ENCODE data around the gene RCSD1.
"Not testable (repeated sequence)": the region's sequence is repeated elsewhere in the genome, so short reads cannot be mapped to it uniquely, and the experiment has no call there.

RCSD1 gene

DNA sequence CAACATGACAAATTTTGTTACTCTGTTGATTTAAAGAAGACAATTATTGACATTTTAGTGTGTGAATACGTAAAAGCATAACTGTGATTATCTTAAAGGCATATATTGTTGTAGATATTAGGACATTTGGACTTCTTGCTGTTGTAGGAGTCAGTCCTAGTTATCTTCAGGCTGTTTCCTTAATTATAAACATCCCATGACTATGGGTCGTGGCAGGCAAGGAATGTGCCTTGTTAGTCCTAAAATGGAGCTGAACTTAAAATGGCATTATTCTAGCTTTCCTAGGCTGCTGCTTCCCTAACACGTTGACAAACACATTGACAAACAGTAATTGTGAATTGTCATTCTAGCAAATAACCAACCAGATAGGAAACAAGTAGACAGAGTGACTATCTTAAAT lies 87.3 kb downstream of the RCSD1 start:
- no peak for DNase-seq (ENCODE audit: extremely low spot score)

DNA sequence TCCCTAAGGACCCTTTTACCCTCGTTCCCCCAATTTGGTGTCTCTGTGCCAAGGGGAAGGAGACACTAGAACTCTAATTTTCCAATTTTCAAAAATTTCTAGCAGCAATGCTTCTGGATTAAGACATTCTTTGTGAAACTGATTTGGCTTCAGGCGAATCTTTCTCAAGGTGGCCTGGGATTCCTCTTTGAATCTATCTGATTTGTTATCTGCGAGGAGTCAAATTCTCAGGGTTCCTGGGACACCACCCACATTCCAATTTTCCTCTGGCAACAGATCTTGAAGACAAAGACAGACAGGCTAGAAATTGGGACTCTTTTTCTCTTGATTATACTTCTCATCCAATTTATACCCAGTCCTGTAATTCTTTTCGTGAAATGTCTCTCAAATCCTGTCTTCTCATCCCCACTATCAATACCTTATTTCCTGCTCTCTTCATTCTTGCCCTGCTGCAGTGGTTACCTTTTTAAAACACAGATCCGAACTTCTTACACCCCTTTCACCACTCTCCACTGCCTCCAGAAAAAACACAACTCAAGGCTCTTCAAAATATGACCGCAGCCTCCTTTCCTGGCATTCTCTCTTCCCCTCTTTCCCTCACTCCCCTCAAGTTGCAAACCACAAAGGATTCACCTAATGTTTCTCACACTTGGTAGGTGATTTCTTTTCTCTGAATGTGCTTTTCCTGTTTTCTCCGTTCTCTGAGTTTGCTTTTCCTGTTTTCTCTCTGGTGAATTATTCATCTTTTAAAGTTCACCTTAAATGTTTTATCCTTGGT lies 89.1 kb downstream of the RCSD1 start:
- POLR2A ChIA-PET, result no interaction called here
- CTCF ChIA-PET, result interaction anchor here (1.6 to 1.8 kb wide), 2 partner anchors 10 to 499 kb away, joined by 4 read pairs; no protein-coding TSS in a partner anchor
- TF ChIP-seq, protein P1, sequence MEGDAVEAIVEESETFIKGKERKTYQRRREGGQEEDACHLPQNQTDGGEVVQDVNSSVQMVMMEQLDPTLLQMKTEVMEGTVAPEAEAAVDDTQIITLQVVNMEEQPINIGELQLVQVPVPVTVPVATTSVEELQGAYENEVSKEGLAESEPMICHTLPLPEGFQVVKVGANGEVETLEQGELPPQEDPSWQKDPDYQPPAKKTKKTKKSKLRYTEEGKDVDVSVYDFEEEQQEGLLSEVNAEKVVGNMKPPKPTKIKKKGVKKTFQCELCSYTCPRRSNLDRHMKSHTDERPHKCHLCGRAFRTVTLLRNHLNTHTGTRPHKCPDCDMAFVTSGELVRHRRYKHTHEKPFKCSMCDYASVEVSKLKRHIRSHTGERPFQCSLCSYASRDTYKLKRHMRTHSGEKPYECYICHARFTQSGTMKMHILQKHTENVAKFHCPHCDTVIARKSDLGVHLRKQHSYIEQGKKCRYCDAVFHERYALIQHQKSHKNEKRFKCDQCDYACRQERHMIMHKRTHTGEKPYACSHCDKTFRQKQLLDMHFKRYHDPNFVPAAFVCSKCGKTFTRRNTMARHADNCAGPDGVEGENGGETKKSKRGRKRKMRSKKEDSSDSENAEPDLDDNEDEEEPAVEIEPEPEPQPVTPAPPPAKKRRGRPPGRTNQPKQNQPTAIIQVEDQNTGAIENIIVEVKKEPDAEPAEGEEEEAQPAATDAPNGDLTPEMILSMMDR (IDR thresholded peaks at IDR 0.05; ENCODE audit: control extremely low read depth, extremely low read depth, low read depth, missing control alignments), result no peak
- no peak for DNase-seq (ENCODE audit: extremely low spot score)

More for the DNA sequence above, 87.3 kb downstream of the RCSD1 start:
- TF ChIP-seq, protein P1 (IDR thresholded peaks at IDR 0.05; ENCODE audit: control extremely low read depth, extremely low read depth, low read depth, missing control alignments), result no peak
- ChIA-PET CTCF (interaction anchor here (0.6 to 4.2 kb wide), 6 partner anchors 8 to 497 kb away, joined by 3 to 31 read pairs (median 4); no protein-coding TSS in a partner anchor), POLR2A (interaction anchor here (0.6 kb wide), 1 partner anchor 164 kb away, joined by 4 read pairs; the partner anchor contains the start of gene CREG1)

DNA sequence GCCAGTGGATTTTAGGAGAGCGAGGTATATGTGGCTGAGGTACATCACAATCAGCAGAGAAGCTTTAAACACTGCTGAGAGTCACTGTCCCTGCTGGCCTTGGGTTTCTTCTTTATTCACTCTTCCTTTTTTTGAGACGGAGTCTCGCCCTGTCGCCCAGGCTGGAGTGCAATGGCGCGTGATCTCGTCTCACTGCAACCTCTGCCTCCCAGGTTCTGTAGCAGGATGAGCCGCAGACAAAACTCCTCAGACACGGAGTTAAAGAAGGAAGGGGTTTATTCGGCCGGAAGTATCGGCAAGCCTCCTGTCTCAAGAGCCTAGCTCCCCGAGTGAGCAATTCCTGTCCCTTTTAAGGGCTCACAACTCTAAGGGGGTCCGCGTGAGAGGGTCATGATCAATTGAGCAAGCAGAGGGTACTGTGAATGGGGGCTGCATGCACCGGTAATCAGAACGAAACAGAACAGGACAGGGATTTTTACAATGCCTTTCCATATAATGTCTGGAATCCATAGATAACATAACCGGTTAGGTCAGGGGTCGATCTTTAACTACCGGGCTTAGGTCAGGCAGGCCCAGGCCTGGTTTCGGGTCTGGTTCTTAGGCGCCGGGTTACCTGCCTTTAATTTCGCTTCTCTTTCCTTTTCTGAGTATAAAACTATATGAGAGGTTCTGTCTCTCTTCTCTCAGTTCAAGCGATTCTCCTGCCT lies 89.8 kb downstream of the RCSD1 start:
- CTCF ChIA-PET, result interaction anchor here (1.6 kb wide), 1 partner anchor 9 kb away, joined by 4 read pairs; no protein-coding TSS in a partner anchor
- POLR2A ChIA-PET; DNase-seq (ENCODE audit: extremely low spot score): not testable (repeated sequence)

DNA sequence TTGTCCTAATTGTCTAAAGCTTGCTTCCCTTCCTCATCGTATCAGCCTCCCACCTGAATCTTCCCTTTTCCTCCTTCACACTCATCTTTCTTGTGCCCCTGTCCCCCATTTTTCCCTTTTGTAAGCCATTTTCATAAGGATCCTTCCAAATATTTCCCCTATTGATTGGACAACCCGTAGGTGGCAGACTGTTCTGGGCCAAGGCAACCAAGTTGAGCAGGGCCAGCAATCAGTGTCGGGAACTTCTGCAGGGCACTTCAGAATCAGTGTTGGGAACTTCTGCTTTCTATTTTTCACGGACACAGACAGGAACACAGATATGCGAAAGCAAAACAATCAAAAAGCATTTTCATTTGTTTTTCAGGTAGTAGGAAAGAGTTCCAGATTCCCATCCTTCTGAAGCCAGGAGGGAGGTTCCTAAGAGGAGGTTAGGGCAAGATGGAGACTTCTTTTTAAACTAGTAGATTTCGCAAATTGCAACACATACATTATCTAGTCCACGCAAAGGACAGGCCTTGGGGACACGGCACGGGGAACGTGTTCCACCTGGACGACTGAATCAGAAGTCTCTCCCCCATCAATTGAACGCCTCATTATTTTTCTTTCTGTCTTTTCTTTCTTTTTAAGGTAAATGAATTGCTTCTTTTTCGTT lies 91.1 kb downstream of the RCSD1 start:
- DNase-seq (ENCODE audit: extremely low spot score), result peak; percentile 27
- TF ChIP-seq, protein P1 (IDR thresholded peaks at IDR 0.05; ENCODE audit: control extremely low read depth, extremely low read depth, low read depth, missing control alignments), result no peak
- CTCF ChIA-PET, result interaction anchor here (1.1 kb wide), 1 partner anchor 17 kb away, joined by 3 read pairs; no protein-coding TSS in a partner anchor
- POLR2A ChIA-PET, result no interaction called here

DNA sequence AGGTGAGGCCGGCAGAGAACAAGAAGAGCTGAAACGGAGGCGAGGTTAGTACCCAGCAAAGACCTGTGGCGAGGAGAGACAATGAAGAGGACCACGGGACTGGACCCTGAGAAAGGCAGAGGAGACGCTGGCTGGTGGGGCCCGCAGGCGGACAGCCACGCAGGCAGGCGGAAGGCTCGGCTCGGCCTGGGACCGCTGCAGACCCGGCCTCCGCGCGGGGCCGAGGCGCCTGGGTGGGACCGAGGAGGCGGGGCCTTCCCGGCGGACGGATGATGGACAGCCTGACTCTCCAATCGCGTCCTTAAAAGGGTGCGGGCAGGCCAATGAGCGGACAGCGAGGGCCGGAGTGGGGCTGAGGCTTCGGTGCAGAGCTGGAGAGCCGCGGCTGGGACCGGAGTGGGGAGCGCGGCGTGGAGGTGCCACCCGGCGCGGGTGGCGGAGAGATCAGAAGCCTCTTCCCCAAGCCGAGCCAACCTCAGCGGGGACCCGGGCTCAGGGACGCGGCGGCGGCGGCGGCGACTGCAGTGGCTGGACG lies 91.7 kb downstream of the RCSD1 start, which contains the start of gene MPZL1:
Gene MPZL1 (plus strand): TSS at position 366 of the 535 bp plus-strand sequence. CDS start 170 bp downstream, outside the sequence.
- CTCF ChIA-PET, result interaction anchor here (1.1 kb wide), 2 partner anchors 17 to 31 kb away, joined by 3 read pairs; no protein-coding TSS in a partner anchor
- POLR2A ChIA-PET, result no interaction called here
- TF ChIP-seq, protein P1 (IDR thresholded peaks at IDR 0.05; ENCODE audit: control extremely low read depth, extremely low read depth, low read depth, missing control alignments), result no peak
- DNase-seq (ENCODE audit: extremely low spot score), result peak; percentile 98

DNA sequence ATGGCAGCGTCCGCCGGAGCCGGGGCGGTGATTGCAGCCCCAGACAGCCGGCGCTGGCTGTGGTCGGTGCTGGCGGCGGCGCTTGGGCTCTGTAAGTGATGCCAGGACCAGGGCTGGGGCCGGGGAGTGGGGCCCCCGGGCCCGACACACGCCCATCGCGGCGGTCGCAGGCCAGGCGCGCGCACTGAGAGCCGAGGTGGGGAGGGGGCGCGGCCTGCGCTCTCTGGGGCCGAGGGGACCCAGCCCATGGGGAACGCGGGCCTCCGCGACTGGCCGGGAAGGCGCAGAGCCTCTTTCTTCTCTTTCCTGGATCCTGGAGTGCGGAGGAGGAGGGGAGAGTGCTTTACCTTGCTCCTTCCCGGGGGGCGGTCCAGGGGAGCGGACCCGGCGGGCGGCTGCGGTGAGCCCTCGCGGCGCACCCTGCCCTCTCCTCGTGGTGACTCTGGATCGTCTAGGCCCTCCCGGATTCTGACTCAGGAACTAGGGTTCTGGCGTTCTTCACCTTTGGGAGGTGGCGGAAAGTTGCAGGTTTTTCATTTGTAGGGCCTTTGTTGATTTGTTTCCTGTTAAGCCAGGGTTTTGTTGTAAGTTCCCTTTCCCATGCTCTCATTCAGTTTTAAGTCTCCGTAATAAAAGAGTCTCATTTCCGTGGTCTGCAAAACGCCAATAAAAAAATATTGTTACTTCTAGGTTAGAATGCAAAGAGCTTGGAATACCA lies 92.3 kb downstream of the RCSD1 start:
- TF ChIP-seq, protein P1 (IDR thresholded peaks at IDR 0.05; ENCODE audit: control extremely low read depth, extremely low read depth, low read depth, missing control alignments), result no peak
- POLR2A ChIA-PET, result no interaction called here
- CTCF ChIA-PET, result interaction anchor here (0.7 to 5.2 kb wide), 5 partner anchors 7 to 34 kb away, joined by 3 to 31 read pairs (median 3); no protein-coding TSS in a partner anchor
- DNase-seq (ENCODE audit: extremely low spot score), result no peak

Measured in GM10248 (cell line).